ENCODE measurements around the gene TCF7. TPM values are rescaled to one million over a fixed set of nuclear protein-coding genes. Genes with fewer than 3 reads are reported as not detected.

TCF7 gene
- total RNA-seq, 1 donor from 2014 or later, result 0.55 TPM

- DNase-seq (ENCODE audit: low spot score), result peak; percentile 34
- Mint-ChIP-seq H3K9me3 (ENCODE audit: low read depth) (no peaks in the 10 kb centered on the region), H3K4me3 (ENCODE audit: unreplicated experiment) (no peak overlapping the region), H3K4me1 (ENCODE audit: low read depth) (peaks cover 5% of the 10 kb centered on the region), H3K27me3 (ENCODE audit: low read depth) (no peaks in the 10 kb centered on the region), H3K27ac (ENCODE audit: unreplicated experiment) (no peak overlapping the region), H3K36me3 (ENCODE audit: low read depth) (no peaks in the 10 kb centered on the region)
- TF ChIP-seq, protein P1, sequence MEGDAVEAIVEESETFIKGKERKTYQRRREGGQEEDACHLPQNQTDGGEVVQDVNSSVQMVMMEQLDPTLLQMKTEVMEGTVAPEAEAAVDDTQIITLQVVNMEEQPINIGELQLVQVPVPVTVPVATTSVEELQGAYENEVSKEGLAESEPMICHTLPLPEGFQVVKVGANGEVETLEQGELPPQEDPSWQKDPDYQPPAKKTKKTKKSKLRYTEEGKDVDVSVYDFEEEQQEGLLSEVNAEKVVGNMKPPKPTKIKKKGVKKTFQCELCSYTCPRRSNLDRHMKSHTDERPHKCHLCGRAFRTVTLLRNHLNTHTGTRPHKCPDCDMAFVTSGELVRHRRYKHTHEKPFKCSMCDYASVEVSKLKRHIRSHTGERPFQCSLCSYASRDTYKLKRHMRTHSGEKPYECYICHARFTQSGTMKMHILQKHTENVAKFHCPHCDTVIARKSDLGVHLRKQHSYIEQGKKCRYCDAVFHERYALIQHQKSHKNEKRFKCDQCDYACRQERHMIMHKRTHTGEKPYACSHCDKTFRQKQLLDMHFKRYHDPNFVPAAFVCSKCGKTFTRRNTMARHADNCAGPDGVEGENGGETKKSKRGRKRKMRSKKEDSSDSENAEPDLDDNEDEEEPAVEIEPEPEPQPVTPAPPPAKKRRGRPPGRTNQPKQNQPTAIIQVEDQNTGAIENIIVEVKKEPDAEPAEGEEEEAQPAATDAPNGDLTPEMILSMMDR (IDR thresholded peaks at IDR 0.05), result no peak
Observed at GRCh38 chr5:134141331-134142050, 27.0 kb downstream of the TCF7 start.

DNA sequence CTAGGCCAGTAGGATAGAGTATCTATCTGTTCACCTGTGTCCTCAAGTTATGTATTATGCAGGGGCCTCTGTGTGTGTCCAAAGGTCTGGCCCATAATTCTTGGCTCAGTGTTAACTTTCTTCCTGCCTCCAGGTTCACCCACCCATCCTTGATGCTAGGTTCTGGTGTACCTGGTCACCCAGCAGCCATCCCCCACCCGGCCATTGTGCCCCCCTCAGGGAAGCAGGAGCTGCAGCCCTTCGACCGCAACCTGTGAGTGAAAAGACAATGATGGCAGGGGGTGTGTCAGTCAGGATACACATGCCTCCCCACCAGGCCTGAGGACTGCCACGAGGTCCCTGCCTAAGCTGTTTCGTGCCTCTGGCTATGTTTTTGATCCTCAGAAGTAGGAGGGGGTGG lies 27.6 kb downstream of the TCF7 start:
- Mint-ChIP-seq H3K36me3 (ENCODE audit: low read depth) (no peaks in the 10 kb centered on the region), H3K9me3 (ENCODE audit: low read depth) (no peaks in the 10 kb centered on the region), H3K27me3 (ENCODE audit: low read depth) (no peaks in the 10 kb centered on the region), H3K4me1 (ENCODE audit: low read depth) (peaks cover 5% of the 10 kb centered on the region), H3K27ac (ENCODE audit: unreplicated experiment) (no peak overlapping the region), H3K4me3 (ENCODE audit: unreplicated experiment) (no peak overlapping the region)
- TF ChIP-seq, protein P1 (IDR thresholded peaks at IDR 0.05), result no peak
- DNase-seq (ENCODE audit: low spot score), result peak; percentile 60

GRCh38 chr5:134142806-134143205 lies 28.3 kb downstream of the TCF7 start:
- Mint-ChIP-seq H3K36me3 (ENCODE audit: low read depth) (peaks cover 1% of the 10 kb centered on the region), H3K4me3 (ENCODE audit: unreplicated experiment) (no peak overlapping the region), H3K4me1 (ENCODE audit: low read depth) (peaks cover 5% of the 10 kb centered on the region), H3K27me3 (ENCODE audit: low read depth) (no peaks in the 10 kb centered on the region), H3K27ac (ENCODE audit: unreplicated experiment) (no peak overlapping the region), H3K9me3 (ENCODE audit: low read depth) (no peaks in the 10 kb centered on the region)
- peak; percentile 87 for DNase-seq (ENCODE audit: low spot score)
- TF ChIP-seq, protein P1 (IDR thresholded peaks at IDR 0.05), result no peak

DNA sequence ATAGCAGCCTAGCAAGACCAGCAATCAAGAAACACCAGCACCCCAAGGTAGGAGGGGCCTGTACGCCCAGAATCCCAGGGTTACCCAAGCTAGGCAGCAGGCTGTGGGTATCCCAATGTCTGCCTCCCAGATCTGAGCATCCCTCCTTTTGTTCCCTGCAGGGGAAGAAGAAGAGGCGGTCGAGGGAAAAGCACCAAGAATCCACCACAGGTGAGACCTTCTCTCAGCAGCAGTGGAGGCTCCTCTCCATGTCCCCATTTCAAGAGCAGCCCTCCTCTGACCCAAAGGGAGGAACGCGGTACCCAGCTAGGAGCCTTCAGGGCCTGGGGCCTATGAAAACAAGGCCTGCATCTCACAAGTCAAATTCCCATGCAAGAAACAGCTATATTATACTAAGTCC lies 28.9 kb downstream of the TCF7 start:
- DNase-seq (ENCODE audit: low spot score), result peak; percentile 24
- no peaks in the 10 kb centered on the region for H3K9me3 Mint-ChIP-seq (ENCODE audit: low read depth)
- H3K4me1 Mint-ChIP-seq (ENCODE audit: low read depth), result peaks cover 11% of the 10 kb centered on the region
- peaks cover 1% of the 10 kb centered on the region for H3K36me3 Mint-ChIP-seq (ENCODE audit: low read depth)
- TF ChIP-seq, protein P1 (IDR thresholded peaks at IDR 0.05), result no peak
- H3K27ac Mint-ChIP-seq (ENCODE audit: unreplicated experiment), result no peak overlapping the region
- H3K4me3 Mint-ChIP-seq (ENCODE audit: unreplicated experiment), result no peak overlapping the region
- H3K27me3 Mint-ChIP-seq (ENCODE audit: low read depth), result no peaks in the 10 kb centered on the region

DNA sequence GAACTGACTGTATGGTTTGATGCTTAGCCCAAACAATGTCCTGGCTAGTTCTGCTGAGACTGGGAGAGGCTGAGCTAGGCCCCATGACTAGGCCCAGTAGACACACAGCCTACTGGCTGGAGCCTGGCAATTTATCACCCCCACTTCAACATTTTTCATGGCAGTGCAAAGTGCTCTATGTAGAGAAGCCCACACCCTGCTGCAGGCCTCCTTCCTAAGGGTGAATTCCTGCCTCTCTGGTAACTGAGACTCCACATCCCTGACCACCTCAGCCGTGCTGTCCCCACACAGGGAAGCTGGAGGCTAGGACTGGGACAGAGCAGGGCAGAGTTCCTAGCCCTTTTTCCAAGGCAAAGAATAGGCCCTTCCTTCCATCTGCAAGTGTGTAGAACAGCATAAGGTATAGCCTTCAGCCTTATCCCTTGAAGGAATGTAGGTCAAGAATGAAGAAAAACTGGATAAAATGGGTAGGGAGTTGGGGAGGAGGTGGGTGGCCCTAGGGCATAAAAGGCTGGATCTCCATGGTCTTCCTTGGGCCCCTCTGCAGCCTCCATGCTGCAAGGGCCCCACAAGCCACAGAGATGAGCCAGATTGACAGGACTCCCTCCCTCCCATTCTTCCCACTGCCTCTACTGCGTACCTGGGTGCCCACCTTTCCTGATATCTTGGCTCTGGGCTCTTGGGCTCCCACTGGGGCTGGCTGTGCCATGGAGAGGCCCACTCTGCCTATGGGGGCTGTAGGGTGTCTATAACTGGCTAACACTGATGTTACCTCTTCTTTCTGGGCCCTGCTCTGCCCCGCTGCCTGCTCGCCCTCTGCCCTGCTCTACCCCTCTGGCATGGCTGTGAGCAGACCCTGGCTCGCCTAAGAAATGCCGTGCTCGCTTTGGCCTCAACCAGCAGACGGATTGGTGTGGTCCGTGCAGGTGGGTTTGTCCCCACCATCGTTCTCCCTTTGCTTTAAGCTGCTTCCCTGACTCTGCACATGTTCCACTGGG lies 29.8 kb downstream of the TCF7 start:
- Mint-ChIP-seq H3K27ac (ENCODE audit: unreplicated experiment) (peak overlapping the region; percentile 24), H3K4me1 (ENCODE audit: low read depth) (peaks cover 18% of the 10 kb centered on the region), H3K27me3 (ENCODE audit: low read depth) (no peaks in the 10 kb centered on the region), H3K9me3 (ENCODE audit: low read depth) (no peaks in the 10 kb centered on the region), H3K36me3 (ENCODE audit: low read depth) (peaks cover 4% of the 10 kb centered on the region), H3K4me3 (ENCODE audit: unreplicated experiment) (no peak overlapping the region)
- peak; percentile 50 for DNase-seq (ENCODE audit: low spot score)
- TF ChIP-seq, protein P1 (IDR thresholded peaks at IDR 0.05), result no peak
